ENCODE measurements around the gene LCE5A. TPM values are rescaled to one million over a fixed set of nuclear protein-coding genes. Genes with fewer than 3 reads are reported as not detected.

Gene LCE5A
- total RNA-seq, 1 donor from 2014 or later: not detected

DNA sequence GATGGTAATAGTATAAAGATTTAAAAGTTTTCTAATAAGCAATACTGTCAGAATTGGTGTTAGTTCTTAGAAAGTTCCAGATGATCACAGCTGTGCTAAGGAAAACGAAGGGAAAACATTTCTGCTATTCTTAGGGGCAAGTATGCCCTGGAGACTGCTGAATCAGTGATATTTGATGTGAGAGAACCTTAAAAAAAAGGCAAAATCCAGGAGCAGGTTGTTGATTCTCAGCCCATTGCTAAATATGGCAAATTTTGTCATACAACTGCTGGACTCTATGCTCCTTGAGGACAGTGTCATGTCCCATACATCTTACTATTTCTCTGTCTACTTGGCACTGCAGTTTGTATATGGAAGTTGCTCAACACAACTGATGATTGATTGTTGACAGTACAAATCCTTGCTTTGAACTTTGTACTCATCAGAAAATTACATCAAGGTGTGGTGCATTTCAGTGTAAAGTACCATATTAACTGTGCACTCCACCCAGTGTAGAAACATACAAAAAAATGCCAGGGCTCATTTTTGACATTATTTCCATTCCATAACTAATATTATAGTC, 14.6 kb downstream of the LCE5A start:
- H3K27ac Mint-ChIP-seq (ENCODE audit: unreplicated experiment): no peak overlapping the region
- no peaks in the 10 kb centered on the region for H3K9me3 Mint-ChIP-seq (ENCODE audit: unreplicated experiment)
- H3K4me1 Mint-ChIP-seq (ENCODE audit: unreplicated experiment): no peaks in the 10 kb centered on the region
- no peaks in the 10 kb centered on the region for H3K27me3 Mint-ChIP-seq (ENCODE audit: unreplicated experiment)
- no peak for TF ChIP-seq CTCF (IDR thresholded peaks at IDR 0.05; ENCODE audit: unreplicated experiment)
- no peak overlapping the region for H3K4me3 Mint-ChIP-seq (ENCODE audit: unreplicated experiment)
- H3K36me3 Mint-ChIP-seq (ENCODE audit: low read depth, unreplicated experiment): no peaks in the 10 kb centered on the region
- DNase-seq (ENCODE audit: low spot score): no peak

GRCh38 chr1:152533327-152533938, 22.8 kb downstream of the LCE5A start:
- peak; percentile 71 for DNase-seq (ENCODE audit: low spot score)
- Mint-ChIP-seq H3K27me3 (ENCODE audit: unreplicated experiment) (no peaks in the 10 kb centered on the region), H3K4me3 (ENCODE audit: unreplicated experiment) (no peak overlapping the region), H3K4me1 (ENCODE audit: unreplicated experiment) (no peaks in the 10 kb centered on the region), H3K9me3 (ENCODE audit: unreplicated experiment) (no peaks in the 10 kb centered on the region), H3K36me3 (ENCODE audit: low read depth, unreplicated experiment) (no peaks in the 10 kb centered on the region), H3K27ac (ENCODE audit: unreplicated experiment) (no peak overlapping the region)
- peak; percentile 74 for TF ChIP-seq CTCF (IDR thresholded peaks at IDR 0.05; ENCODE audit: unreplicated experiment)

DNA sequence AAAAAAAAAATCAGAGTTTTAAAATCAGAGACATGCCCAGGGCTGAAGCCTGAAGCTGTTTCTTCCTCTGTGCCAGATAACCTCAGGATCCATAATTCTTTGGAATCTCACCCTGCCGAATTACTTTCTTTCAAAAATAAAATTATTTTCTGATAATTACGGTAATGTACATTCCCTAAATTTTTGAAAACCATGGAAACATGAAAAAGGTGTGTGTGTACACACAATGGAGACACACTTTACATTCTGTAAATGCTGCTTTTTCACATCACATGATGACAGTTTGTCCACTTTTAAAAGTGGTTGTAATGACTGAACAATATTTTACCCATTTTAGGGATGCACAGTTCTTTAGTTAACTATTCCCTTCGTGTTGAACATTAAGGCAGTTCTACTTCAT, 25.2 kb downstream of the LCE5A start:
- no peak overlapping the region for H3K4me3 Mint-ChIP-seq (ENCODE audit: unreplicated experiment)
- H3K9me3 Mint-ChIP-seq (ENCODE audit: unreplicated experiment): no peaks in the 10 kb centered on the region
- no peak for DNase-seq (ENCODE audit: low spot score)
- H3K27me3 Mint-ChIP-seq (ENCODE audit: unreplicated experiment): no peaks in the 10 kb centered on the region
- H3K4me1 Mint-ChIP-seq (ENCODE audit: unreplicated experiment): peaks cover 5% of the 10 kb centered on the region
- no peak for TF ChIP-seq CTCF (IDR thresholded peaks at IDR 0.05; ENCODE audit: unreplicated experiment)
- H3K36me3 Mint-ChIP-seq (ENCODE audit: low read depth, unreplicated experiment): no peaks in the 10 kb centered on the region
- no peak overlapping the region for H3K27ac Mint-ChIP-seq (ENCODE audit: unreplicated experiment)

DNA sequence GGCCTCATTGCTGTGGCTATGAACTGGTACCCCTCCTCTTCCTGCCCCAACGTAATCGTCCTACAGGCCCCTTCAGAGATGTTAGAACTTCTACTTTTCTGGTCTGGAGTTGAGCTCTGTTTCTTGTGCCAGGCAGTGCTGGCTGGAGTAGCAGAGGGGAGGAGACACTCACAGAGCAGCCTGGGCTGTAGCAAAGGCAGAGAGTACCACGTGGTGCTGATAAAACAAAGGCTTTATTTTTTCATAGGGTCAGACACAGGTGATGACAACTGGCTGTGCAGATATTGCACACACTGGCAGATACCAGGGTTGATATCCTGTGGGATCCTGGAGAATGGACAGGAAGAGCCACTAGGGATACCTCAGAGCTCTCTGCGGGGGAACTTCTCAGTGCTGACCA, 26.9 kb downstream of the LCE5A start:
- Mint-ChIP-seq H3K36me3 (ENCODE audit: low read depth, unreplicated experiment) (no peaks in the 10 kb centered on the region), H3K4me1 (ENCODE audit: unreplicated experiment) (peaks cover 7% of the 10 kb centered on the region), H3K9me3 (ENCODE audit: unreplicated experiment) (no peaks in the 10 kb centered on the region), H3K4me3 (ENCODE audit: unreplicated experiment) (no peak overlapping the region), H3K27me3 (ENCODE audit: unreplicated experiment) (peaks cover 2% of the 10 kb centered on the region), H3K27ac (ENCODE audit: unreplicated experiment) (no peak overlapping the region)
- TF ChIP-seq CTCF (IDR thresholded peaks at IDR 0.05; ENCODE audit: unreplicated experiment): no peak
- no peak for DNase-seq (ENCODE audit: low spot score)

- Mint-ChIP-seq H3K4me1 (ENCODE audit: unreplicated experiment) (peaks cover 7% of the 10 kb centered on the region), H3K27me3 (ENCODE audit: unreplicated experiment) (peaks cover 5% of the 10 kb centered on the region), H3K4me3 (ENCODE audit: unreplicated experiment) (no peak overlapping the region), H3K36me3 (ENCODE audit: low read depth, unreplicated experiment) (no peaks in the 10 kb centered on the region), H3K27ac (ENCODE audit: unreplicated experiment) (no peak overlapping the region), H3K9me3 (ENCODE audit: unreplicated experiment) (no peaks in the 10 kb centered on the region)
- no peak for TF ChIP-seq CTCF (IDR thresholded peaks at IDR 0.05; ENCODE audit: unreplicated experiment)
- no peak for DNase-seq (ENCODE audit: low spot score)
Observed at GRCh38 chr1:152539901-152540300, 29.3 kb downstream of the LCE5A start.

Measured in endothelial cell (in vitro differentiated cells).